NCI-H524 treated with DMSO at 0.1 percent for 48 hours (cell line): Measurements from ENCODE around the gene PDCD4.
"Not testable (repeated sequence)": the region's sequence is repeated elsewhere in the genome, so short reads cannot be mapped to it uniquely, and the experiment has no call there.

Source experiments
- DNase-seq: peaks from one replicate; lab custom pipeline; 2025; lab: John Stamatoyannopoulos, UW

Gene PDCD4

DNA sequence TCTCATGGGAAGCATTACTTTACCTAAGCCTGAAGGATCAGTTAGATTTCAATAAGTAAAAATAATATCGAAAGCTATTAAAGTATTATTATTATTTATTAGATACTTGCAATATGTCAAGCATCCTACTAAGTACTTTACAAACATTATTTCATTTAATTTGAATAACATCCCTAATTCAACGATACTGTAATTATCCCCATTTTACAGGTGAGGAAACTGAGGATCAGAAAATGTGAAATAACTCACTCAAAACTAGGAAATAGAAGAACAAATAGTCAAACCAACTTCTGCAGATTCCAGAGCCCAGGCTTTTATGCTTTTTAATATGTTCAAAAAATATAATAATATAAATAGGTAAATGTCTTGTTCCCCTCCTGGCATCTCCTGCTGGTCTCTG, 10.3 kb upstream of the PDCD4 start:
- DNase-seq = no peak

DNA sequence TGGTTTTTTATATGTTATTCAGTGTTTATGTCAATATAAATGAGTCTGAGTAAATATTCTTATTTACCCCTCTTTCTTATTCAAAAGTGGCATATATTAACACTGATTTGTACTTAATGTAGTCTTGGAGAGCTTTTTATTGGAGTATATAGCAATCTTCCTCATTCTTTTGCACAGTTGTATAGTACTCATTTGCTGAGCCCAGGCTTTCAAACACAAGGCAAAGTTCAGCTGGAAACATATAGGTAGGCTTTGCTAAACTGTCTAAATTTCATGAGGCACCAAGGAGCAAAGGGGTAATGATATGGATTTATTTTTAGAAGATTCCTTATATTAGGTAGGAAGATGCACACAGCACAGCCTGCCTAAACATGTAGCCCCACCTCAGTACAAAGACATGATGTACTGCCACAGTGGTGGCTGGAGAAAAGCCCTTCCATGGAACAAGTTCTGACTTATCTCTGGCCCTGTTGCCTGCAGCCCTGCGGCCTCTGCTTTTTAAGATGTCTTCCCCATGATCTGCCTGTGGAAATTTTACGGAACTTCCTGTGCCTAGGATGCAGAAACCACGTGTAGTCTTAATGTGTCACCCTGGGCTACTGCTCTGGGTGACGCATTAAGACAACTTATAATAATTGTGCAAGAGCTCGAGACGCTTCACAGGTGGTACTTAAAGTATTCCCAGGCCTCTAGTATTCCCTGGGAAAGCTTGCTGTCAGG, 9.6 kb upstream of the PDCD4 start:
- DNase-seq = no peak

DNA sequence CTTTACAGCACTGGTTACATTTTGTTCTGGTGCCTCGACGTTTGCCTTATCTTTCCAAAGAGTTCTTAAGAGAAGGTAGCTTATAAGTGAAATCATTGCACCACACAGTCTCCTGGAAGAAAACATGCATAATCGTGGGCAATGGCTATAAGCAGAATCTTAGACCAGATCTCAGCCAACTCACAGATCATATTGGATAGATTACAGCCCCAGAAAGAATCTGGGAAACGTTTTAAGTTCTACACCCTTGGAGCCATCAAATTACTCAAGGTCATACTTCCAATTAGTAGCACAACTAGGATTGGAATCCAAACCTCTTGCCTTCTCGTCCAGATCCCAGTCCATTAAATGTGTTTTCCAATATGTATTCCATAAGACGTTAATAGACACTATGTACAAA, 8.8 kb upstream of the PDCD4 start:
- DNase-seq = no peak

DNA sequence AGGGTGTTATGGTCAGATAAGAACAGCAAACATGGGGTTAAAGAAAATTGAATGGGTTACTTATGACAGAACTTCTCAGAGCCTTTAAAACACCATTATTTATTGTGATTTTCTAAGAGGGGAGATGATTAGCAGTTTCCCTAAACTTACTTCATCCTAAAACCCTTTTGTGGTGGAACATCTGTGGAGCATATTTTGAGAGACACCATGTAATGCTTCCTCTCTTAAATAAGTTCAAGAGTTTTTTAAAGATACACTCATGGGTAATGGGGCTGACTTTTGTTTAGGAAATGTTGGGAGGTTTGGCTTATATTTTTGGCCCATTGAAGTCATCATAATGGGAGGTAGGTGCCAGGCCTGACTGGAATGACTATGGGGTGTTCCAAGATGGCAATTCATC, 8.4 kb upstream of the PDCD4 start:
- no peak for DNase-seq

DNA sequence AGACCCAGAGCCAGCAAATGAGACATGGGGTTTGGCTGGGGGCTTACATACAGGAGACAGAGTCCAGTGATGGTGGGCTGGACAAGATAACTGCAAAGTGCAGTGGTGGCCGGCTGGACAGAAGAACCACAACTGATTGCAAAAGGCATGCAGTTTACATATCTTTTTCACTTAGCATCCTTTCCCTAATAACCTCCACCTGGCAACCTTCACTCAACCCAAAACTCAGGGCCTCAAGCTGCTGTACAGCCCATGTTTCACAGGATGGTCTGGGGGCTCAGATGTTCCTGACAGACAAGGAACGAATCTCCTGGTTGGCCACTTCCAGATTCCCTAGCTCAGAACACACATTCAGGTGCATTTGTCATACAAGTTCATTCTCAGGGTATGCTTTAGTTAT, 7.8 kb upstream of the PDCD4 start:
- DNase-seq = no peak

DNA sequence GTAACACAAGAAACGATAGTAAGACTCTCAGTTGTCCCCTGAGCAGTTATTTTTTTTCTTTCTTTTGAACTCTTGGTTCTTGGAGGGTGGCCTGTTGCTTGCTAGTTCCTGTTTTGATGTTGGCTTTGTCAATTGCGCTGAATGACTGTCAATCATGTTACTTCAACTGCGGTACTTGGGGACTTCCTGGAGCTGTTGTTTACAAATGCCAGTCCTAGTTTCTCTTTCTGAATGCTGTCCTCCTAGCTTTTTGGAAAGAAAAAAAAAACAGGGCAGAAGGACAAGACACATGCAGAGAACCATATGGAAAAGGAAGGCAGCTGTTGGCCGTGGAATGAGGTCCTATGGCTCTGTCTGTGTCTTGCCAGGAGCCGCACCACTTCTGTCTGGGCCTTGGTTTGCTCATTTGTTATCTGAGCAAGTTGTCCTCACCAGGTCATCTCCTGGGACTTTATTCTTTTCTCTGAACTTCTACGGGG, 7.0 kb upstream of the PDCD4 start:
- no peak for DNase-seq

DNA sequence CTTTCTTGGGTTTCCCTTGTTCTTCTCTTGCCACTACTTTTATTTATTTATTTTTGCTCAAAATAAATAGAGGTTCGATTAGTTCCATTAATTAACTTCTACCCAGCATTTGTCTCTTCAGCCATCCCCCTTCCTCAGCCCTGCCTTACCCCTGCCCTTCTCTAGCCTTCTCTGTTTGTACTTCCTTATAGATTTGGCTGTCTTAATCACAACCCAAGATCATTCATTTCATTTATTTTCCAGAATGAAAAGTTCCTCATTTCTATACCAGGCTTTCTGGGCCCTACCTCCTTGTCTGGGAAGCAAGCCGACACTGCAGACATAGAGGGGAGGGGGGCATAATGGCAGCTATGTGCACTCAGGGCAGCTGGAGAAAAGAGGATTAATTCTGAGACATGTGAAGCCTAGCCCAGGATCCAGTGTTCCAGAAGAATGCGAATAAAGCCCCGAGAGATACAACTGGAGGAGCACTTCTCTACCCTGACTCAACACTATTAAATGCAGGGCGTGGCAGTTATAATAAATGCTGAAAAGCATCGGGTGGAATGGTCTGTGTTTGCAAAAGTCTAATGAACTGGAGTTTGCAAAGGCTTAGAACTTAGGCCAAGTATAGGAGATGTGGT, 6.4 kb upstream of the PDCD4 start:
- DNase-seq = peak; percentile 7

DNA sequence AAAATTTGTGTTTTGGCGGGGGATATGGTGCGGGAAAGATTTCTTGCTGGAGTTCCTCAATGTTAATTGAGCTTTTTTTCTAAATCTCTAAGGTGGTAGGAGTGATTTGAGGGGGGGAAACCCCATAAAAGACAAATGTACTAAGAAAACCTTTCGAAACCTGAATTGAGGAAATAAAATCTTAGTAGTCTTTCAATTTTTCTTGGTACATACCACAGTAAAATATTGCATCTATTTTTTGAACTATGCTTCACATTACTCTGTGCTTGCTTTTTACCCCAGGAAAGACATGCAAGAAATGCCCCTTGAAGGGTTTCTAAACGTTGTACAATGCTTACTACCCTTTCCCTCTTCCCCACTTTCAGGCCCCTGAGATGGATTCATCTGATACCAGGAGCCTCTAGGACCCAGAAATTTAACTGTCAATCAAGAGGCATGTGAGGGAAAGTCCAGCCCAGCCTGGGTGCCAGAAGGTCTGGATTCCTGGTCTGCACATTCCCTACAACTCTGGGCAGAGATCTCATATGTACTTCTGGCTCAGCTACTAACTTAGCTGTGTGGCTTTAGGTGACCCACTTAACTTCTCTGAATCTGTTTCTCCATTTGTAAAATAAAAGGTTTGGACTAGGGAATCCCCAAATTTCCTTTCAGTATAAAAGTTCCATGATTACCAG, 5.8 kb upstream of the PDCD4 start:
- no peak for DNase-seq

DNA sequence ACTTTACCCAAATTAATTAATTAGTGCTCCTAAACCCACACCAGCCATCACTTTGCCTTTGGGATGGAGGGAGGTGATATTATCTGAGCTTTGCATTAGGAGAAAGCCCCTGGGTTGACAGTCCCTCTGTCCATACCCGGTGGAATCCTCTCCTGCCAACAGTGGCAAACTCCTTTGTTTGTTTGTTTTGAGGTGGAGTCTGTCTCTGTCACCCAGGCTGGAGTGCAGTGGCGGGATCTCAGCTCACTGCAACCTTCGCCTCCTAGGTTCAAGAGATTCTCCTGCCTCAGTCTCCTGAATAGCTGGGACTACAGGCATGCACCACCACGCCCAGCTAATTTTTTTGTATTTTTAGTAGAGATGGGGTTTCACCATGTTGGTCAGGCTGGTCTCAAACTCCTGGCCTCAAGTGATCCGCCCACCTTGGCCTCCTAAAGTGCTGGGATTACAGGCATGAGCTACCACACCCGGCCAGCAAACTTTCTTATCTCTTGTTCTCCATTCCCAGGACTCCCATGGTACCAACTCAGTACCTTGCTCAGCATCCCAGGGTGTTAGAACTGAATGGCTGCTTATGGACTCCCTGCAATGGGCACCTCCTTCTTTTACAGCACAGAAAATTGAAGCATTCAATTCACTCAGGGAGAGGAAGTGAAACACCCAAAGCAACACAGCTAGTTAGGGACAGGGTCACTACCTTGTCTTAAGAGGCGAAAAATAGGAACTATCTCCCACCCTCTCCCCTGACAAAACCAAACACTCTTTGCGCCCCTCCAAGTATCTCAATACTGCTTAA, 4.5 kb upstream of the PDCD4 start:
- not testable (repeated sequence) for DNase-seq

DNA sequence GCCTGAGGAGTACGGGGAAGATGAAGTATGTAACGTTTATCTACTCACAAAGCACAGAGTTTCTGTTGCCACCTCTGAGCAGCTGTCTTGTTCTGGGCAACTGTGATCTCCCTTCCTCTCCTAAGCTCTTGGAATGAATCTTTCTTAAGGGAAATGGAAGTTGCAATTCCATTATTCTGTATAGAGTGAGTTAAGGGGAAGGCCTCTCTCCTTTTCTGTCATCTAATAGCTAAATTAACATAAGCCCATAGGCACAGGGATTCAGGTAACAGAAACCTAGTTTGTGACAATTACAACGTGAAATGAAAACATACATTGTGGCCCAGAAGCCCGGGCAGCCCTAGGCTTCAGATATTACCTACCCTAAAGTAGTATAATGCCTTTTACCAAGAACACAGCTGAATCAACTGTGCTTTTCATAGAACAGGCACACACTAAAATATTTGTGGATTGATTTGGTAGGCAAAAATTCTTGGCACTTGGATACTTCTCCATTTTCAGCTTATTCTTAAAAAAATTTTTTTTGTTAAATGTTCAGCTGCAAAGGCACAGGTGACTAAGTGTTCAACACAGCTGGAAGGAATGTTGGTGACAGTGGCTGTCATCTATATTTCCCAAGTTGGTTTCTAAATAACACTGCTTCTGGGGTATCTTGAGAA, 3.8 kb upstream of the PDCD4 start:
- no peak for DNase-seq

DNA sequence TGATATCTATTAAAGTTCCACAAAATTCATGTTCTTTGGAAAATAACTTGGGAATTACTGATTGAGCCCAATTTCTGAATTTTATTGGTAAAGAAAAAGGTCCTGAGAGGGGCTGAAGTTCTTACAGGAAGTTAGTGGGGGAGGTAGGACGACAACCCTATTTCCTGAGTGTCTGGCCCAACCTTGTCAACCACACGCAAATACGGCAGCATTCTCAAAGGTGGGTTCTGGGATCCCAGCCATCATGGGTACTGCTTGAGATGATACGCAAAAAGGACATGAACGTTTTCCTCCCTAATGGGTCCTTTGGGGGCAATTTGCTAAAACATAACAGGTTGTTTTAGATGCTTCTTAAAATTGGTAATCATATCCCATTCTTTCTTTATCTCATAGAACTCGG, 2.7 kb upstream of the PDCD4 start:
- no peak for DNase-seq

DNA sequence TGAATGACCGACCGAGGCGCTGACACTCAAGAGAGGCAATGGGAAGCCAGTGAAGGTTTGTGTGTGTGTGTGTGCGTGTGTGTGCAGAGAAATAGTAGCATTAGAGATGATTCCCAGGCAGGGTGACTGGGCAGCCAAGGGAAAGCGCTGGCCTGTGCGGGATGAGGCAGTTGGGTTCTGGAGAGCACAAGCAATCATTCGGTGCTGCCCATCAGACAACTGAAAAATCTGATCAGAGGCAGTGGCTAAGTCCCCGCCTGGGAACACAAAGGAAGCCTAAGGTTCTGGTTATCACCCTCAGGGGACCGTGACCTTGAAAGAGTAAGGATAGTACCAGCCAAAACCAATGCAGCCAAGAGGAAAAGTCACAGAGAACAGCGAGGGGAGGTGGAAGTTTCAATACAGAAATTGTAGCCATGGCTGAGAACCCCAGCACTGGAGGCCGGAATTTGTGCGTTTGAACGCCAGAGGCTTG, 868 bp upstream of the PDCD4 start:
- no peak for DNase-seq

DNA sequence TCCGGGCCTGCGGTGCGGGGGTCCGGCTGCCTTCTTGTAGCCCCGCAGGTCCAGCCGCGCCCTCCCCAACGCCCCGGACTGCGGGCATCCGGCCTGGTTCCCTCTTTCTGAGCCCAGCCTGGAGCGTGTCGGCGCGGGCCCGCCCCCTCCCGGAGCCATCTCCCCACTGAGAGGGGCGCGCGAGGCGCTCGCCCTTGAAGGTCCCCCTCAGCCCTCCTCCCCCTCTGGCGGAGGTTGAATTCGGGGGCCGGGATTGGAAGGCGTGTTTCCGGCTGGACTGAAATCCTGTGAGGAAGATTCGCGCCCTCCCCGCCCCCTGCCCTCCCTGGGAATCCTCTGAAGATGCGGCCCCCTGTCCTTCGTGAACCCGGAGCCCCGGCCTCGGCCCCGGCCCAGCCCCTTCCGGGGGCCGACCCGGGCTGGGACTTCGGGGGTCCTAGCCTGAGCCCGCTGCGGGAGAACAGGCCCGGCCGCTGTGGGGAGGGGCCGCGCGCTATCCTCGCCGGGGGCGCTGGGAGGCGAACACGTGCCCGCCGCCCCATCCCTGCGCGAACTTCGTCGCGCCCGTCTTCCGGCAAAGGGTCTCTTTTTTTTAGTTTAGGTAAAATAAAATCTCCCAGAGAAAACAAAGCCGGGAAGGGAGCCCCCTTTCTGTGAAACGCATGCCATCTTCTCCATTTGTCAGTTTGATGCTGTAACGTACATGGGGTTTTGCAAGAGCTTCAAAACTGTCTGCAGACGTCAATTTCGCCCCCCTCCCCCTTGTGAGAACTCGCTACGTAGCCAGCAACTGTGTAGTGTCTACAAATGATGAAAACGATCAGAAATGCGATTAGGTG, 636 bp downstream of the PDCD4 start:
- peak; percentile 42 for DNase-seq

DNA sequence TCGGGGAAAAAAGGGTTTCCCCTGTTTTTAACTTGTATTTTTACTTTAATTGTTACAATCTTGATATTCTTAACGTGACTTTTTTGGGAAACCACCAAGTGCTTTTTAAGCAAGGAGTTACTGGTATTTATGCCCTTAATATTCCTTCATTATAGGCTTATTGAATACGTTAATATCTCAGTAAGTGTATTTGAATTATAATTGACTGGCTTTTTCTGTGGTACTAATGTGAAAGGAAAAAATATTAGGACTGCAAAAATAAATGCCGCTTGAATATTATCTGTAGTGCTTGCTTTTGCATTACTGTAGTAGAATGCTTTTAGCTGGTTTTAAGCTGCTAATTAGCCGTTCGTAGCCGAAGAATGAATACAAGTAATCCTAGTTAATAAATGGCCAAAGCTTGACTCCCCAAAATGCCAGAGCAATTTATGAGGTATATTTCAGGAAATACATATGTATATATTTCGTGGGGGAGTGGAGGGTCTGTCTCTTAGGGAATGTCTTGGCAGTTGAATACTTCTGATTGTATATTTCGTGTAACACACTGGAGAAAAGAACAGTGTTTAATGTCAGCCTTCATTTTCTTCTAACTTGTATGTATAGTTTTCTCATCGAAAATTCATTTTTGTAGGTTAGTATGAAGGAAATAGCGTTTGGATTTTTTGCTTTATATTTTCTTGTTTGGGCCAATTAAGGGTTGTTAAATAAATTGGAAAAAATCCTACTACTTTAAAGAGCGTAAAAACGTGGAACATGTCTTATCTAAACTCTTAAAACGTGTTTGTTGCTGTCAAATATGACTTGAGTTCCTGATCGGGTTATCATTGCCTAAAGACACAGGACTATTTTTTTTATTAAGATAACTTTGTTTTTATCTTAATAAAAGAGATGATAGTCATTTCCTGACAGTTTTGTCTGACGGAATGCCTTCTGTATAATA, 1.5 kb downstream of the PDCD4 start:
- DNase-seq = no peak

DNA sequence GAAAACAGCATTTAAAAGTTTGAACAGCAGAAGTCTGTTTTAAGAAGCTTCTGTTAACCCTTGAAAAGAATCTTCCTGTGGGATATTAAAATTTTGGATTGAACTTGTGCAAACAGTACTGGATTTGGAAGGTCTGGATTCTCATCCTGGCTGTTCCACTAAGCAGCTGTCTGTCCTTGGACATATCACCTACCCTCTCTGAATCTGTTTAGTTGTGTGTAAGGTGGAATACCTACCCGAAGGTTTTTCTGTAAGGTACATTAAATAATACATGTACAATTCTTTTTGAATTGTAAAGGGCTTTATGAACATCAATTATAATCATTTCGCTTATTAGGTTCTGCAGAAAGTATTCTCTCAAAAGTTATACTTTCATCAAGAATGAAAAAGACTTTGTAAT, 2.2 kb downstream of the PDCD4 start:
- no peak for DNase-seq

DNA sequence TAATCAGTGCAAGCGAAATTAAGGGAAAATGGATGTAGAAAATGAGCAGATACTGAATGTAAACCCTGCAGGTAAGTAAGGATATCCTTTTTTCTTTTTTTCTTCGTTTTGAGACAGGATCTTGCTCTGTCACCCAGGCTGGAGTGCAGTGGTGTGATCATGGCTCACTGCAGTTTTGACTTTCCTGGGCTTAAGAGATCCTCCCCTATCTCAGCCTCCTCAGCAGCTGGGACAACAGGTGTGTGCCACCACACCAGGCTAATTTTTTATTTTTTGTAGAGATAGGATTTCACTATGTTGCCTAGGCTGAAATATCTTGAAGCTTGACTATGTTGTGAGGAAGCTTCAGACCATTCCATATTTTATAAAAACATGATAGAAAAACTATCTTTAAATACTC, 4.3 kb downstream of the PDCD4 start:
- no peak for DNase-seq

DNA sequence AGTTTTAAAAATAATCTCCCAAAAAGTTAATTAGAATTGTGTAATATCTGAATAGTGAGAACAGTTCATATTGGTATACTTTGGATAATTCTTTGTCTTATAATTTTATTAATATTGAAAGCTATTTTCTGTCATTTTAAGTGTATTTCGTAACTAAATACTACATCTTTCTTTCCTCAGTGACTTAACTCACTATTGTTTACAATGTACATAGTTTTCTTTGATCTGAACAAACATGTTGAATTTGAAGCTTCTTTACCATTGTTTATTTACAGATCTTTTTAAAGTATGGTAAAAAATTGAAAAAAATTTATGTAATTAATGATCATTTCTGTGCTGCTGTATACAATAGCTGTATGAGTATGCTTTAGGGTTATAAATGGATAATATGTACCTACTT, 5.1 kb downstream of the PDCD4 start:
- no peak for DNase-seq

DNA sequence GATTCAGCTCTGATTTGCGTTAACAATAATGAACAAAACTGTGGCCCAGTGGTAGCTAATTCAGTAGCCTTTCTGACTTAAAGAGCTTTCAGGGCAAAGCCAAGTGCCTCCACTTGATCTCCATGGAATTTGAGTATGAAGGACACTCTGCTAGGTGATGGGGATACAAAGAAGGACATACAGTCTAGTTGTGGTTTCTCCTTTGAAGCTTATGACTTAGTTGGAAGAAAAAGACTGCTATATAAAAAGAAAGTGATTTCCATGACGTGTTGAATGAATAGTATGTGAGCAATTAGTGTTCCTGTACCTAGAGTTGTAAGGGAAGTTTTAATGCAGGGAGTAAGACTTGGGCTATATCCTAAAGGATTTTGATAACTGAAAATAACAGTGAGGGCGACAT, 8.3 kb downstream of the PDCD4 start:
- no peak for DNase-seq

DNA sequence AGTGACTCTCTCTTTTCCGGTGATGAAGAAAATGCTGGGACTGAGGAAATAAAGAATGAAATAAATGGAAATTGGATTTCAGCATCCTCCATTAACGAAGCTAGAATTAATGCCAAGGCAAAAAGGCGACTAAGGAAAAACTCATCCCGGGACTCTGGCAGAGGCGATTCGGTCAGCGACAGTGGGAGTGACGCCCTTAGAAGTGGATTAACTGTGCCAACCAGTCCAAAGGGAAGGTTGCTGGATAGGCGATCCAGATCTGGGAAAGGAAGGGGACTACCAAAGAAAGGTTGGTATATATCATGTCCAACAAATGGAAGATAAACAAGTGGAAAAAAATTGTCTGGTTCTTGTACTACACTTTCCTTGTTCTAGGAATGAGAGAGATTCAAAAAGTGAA, 9.5 kb downstream of the PDCD4 start:
- no peak for DNase-seq

DNA sequence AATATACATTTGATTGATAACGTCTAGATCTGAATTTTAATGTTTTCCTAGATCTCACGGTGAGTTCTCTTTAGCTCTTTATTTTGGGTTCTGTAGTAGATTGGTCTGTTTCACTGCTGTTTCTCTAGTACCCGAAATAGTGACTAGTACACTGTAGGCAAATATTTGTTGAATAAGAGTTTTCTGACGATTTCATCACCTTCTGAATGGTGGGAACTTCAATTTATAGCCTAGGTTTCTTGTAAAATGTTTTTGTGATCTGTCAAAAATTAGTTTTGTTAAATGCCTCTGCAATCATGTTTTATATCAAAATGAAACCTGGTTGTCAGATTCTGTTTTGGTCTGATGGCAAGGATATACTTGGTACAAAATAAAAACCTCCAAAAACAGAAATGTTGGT, 10.2 kb downstream of the PDCD4 start:
- no peak for DNase-seq
